ENCODE data around the gene CCR5AS.

CCR5AS gene

GRCh38 chr3:46380471-46381221 lies 26.2 kb downstream of the CCR5AS start:
- DNase-seq (ENCODE audit: low read depth, low spot score), result no peak

- peak; percentile 16 for DNase-seq (ENCODE audit: low read depth, low spot score)
Observed at GRCh38 chr3:46378426-46378942, 28.4 kb downstream of the CCR5AS start.

GRCh38 chr3:46375814-46376213 lies 31.1 kb downstream of the CCR5AS start:
- DNase-seq (ENCODE audit: low read depth, low spot score), result no peak

GRCh38 chr3:46375218-46375617 lies 31.6 kb downstream of the CCR5AS start:
- no peak for DNase-seq (ENCODE audit: low read depth, low spot score)

- DNase-seq (ENCODE audit: low read depth, low spot score), result no peak
Observed at GRCh38 chr3:46374755-46375154, 32.1 kb downstream of the CCR5AS start.

GRCh38 chr3:46372492-46373359 lies 34.1 kb downstream of the CCR5AS start:
- no peak for DNase-seq (ENCODE audit: low read depth, low spot score)

GRCh38 chr3:46371519-46372340 lies 35.1 kb downstream of the CCR5AS start:
- DNase-seq (ENCODE audit: low read depth, low spot score), result no peak

- DNase-seq (ENCODE audit: low read depth, low spot score), result no peak
Observed at GRCh38 chr3:46370839-46371518, 35.9 kb downstream of the CCR5AS start, which contains the start of gene CCR5. TSS of gene CCR5 (plus strand) at chr3:46370946. CDS start at chr3:46372903, 1,957 bp downstream.

GRCh38 chr3:46369675-46370132 lies 37.2 kb downstream of the CCR5AS start:
- no peak for DNase-seq (ENCODE audit: low read depth, low spot score)

GRCh38 chr3:46369151-46369550 lies 37.7 kb downstream of the CCR5AS start:
- no peak for DNase-seq (ENCODE audit: low read depth, low spot score)

- DNase-seq (ENCODE audit: low read depth, low spot score), result no peak
Observed at GRCh38 chr3:46368569-46368968, 38.3 kb downstream of the CCR5AS start.

- no peak for DNase-seq (ENCODE audit: low read depth, low spot score)
Observed at GRCh38 chr3:46367811-46368210, 39.1 kb downstream of the CCR5AS start.

- no peak for DNase-seq (ENCODE audit: low read depth, low spot score)
Observed at GRCh38 chr3:46365737-46366524, 40.9 kb downstream of the CCR5AS start.

GRCh38 chr3:46365041-46365440 lies 41.8 kb downstream of the CCR5AS start:
- DNase-seq (ENCODE audit: low read depth, low spot score), result no peak

GRCh38 chr3:46361408-46362283 lies 45.2 kb downstream of the CCR5AS start:
- no peak for DNase-seq (ENCODE audit: low read depth, low spot score)

- no peak for DNase-seq (ENCODE audit: low read depth, low spot score)
Observed at GRCh38 chr3:46360907-46361306, 46.0 kb downstream of the CCR5AS start.

GRCh38 chr3:46359733-46360493 lies 47.0 kb downstream of the CCR5AS start:
- DNase-seq (ENCODE audit: low read depth, low spot score), result no peak

- DNase-seq (ENCODE audit: low read depth, low spot score), result no peak
Observed at GRCh38 chr3:46358466-46358865, 48.4 kb downstream of the CCR5AS start.

All from activated naive CD8-positive, alpha-beta T cell treated with anti-CD3 and anti-CD28 coated beads, Interleukin-2, amount 50 U/mL, for 16 hours (primary cell).